HG03432 (cell line): ENCODE data around the gene SPEF1.
"Not testable (repeated sequence)": the region's sequence is repeated elsewhere in the genome, so short reads cannot be mapped to it uniquely, and the experiment has no call there.

Experiments
- ATAC-seq: cut with Tn5 transposase; IDR thresholded peaks from one replicate; pipeline ENCODE4 v1.9.1; 2021; ENCODE audit warnings: mild to moderate bottlenecking, moderate library complexity; ENCODE audit not compliant: unreplicated experiment

The SPEF1 gene

DNA sequence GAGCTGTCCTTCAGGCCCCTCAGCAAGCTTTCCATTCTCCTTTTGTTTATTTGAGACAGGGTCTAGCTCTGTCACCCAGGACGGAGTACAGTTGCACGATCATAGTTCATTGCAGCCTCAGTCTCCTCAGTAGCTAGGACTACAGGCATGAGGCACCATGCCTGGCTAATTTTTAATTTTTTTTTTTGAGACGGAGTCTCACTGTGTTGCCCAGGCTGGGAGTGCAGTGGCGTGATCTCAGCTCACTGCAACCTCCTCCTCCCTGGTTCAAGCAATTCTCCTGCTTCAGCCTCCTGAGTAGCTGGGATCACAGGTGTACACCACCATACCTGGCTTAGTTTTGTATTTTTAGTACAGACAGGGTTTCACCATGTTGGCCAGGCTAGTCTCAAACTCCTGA, 8.0 kb upstream of the SPEF1 start:
- not testable (repeated sequence) for ATAC-seq

- no peak for ATAC-seq
Measured at GRCh38 chr20:3788685-3789155, 7.5 kb upstream of the SPEF1 start.

- no peak for ATAC-seq
Measured at GRCh38 chr20:3787324-3788014, 6.2 kb upstream of the SPEF1 start.

DNA sequence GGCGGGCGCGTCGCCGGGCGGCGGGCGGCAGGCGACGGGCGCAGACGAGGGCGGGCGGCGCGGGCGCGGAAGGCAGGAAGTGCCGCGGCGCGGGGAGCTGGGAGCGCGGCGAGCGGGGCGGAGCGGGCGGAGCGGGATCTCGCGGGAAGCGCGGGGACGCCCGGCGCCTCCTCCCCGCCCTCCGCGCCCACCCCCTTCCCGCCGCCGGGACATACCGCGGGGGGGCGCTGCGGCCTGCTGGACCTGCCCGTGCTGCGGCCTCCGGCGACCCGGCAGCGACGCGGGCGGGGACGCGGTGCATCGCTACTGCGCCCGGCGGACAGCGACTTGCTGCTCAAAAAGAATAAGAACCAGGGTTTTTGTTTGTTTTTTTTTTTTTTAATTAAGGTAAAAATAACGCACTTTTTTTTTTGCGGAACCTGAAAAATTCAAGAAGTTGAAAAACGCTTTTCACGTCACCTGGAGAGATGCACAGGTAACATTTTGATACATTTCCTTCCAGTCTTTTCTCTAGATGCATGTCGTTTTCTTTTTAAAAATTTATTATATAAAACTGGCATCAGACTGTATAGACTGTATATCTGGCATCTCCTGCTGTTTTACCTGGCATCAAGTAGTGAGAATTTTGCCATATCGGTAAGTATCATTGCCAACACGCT, 5.5 kb upstream of the SPEF1 start, which contains the start of gene CENPB:
Gene CENPB (minus strand): TSS at position 76 of the 659 bp plus-strand sequence. CDS start 257 bp downstream, outside the sequence.
- ATAC-seq: peak; percentile 89

DNA sequence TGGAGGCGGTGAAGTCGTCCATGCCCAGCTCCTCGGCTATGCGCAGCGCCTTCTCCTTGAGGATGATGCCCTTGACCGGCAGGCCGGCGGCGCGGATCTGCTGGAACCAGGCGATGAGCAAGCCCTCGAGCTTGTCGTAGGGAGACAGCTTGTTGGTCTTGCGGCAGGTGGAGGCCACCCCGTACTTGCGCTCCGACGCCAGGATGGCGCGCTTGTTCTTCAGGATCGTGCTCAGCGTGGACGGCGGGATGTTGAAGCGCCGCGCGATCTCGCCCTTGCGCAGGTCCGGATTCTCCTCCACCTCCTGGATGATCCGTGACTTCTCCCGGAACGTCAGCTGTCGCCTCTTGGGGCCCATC, 4.9 kb upstream of the SPEF1 start:
- peak; percentile 21 for ATAC-seq

GRCh38 chr20:3785240-3786125, 4.2 kb upstream of the SPEF1 start:
- no peak for ATAC-seq

DNA sequence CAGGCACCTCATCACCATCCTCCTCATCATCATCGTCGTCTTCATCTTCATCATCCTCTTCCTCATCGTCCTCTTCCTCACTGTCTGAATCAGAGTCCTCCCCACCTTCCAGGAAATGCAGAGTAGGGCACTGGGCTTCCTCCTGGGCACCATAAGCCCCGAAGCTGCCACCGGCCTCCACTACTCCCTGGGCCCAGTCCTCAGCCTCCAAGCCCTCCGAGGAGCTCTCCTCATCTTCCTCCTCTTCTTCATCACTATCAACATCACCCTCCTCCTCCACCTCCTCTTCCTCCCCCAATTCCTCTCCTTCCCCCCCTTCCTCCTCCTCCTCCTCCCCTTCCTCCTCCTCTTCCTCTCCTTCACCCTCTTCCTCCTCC, 3.6 kb upstream of the SPEF1 start:
- ATAC-seq: no peak

DNA sequence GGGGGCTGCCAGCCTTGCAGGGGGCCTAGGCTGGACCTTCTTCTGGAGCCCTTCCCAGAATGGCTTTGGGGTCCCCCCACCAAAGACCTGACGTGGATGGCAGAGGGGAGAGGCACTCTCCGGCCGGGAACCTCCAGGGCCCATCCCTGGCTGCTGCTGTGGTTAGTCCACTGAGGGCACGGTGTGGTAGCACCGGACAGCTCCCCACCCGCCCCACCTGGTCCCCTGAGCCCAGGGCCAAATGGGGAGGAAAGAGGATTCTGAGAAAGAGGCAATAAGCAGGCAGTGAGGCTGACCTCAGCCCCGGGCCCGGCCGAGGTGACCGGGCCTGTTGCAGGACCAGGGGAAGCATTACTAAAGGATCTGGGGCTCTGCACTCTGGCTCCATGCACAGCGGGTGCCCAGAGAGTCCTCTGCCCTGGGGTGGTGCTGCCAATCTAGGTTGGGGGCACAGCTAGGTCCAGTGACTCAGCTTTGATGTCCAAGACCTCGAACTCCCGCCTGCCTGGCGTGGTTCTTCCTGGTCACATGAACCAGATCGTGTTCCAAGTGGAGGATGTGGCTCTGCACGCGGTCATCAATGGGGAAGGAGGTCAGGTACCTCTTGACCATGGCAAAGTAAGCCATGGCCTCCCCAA, 3.1 kb upstream of the SPEF1 start:
- no peak for ATAC-seq

DNA sequence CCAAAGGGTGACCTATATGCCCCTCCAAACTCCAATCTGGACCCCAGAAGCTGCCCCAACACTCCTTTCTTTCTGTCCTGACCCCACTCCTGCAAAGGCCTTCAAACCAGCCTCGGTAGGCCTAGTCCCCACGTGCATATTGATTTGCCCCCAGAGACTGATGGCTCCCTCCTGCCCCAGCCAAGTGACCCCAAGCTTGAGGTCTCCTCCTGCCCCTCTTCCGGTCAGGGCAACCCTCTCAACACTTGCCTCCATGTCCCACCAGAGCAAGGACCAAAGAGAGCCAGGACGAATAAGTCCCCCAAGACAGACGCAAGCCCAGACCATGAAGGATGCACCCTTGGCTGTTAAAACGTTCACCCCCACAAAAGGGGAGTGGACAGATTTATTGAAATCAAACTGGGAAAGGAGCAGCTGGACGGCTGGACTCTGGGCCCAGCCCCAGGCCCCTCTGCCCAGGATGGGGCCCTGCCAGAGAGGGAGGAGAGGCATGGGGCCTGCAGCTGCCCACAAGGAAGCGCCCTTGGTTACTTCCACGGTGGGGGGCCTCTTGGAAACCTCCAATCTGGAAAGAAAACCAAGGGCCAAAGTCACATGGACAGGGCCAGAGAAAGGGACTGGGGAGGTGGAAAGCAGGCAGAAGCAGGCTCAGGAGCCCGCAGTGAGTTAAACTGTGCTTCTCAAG, 2.4 kb upstream of the SPEF1 start:
- ATAC-seq: no peak

DNA sequence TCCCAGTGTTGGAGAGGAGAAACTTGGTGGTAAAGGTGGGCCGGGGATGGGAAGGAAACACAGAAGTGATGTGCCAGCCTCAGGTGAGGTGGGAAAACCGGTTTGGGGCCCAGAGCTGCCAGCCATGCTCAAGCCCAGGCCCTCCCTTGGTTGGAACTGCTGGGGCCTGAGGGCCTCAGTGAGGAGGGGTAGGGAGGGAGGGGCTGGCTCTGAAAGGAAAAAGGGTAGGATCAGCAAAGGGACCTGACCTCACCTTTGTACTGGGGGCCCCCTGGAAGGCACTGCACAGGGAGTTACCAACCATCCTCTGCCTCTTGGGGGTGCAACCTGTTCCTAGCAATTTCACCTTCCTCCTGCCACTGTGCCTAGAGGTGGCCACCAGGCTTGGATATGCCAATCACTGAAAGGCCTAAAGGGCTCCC, 1.8 kb upstream of the SPEF1 start:
- no peak for ATAC-seq

GRCh38 chr20:3782597-3782996, 1.3 kb upstream of the SPEF1 start:
- no peak for ATAC-seq

DNA sequence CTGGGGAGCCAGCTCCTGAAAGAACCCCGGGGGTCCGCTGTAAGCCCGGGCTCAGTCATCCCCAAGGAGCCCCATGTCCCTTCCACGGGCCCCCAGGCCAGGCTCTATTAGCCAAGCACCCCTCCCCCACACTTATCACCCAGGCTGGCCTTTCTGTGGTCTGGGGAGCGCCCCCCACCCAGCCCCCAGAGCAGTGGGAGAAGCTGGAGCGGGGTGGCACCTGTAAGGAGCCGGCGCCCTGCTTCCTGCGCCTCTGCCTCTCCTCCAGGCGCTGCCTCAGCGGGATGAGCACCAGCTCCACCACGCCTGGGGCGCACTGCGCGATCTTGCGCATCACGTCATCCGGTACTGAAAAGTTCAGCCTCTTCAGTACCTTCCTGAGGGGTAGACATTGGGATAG, 2.3 kb downstream of the SPEF1 start:
- no peak for ATAC-seq

GRCh38 chr20:3777716-3778629, 3.3 kb downstream of the SPEF1 start:
- ATAC-seq: no peak

GRCh38 chr20:3777381-3777715, 3.9 kb downstream of the SPEF1 start:
- ATAC-seq: no peak

DNA sequence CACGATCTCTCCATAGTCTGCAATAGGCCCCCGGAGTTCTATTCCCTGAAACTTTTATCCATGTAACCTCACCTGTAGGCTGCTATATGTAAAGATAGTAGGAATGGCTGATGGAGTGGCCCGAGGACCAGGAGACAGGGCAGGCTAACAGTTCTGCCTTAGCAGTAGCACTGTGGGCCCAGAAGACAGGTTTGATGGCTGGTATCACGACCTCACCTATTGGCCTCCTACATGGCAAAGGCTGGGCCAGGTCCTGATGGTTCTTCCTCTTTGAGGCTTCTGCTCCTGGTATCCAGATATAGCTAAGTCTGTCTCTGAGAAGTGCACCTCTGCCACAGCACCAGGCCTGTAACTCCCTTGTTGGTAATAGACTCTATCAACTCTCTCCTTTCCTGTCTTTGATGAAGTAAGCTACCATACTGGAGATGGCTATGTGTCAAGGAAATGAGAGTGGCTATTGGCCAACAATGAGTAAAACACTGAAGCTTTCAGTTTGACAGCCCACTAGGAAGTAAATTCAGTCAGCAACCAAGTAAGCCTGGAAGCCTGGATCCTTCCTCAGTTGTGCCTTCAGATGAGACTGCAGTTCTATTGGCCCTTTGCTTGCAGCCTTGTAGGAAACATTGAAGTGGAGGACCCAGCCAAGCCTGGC, 5.7 kb downstream of the SPEF1 start:
- ATAC-seq: no peak

DNA sequence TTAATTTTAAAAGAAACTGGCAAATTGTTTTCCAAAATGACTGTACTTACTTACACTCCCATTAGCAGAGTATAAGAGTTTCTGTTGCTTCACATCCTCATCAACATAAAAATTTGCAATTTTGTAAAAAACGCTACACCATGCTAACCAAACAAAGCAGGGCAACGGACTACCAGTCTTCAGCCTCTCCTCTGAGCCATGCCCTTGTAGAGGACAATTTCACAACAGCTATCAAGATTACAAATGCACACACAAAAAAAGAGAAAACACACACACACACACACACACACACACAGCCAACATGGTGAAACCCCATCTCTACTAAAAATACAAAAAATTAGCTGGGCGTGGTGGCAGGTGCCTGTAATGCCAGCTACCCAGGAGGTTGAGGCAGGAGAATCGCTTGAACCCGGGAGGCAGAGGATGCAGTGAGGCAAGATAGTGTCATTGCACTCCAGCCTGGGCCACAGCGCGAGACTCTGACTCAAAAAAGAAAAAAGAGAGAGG, 9.6 kb downstream of the SPEF1 start:
- no peak for ATAC-seq

GRCh38 chr20:3768342-3769130, 12.7 kb downstream of the SPEF1 start:
- ATAC-seq: peak; percentile 41
